HG03103 (cell line): ENCODE results near the gene PRDM16.

Experiments used
- ATAC-seq: cut with Tn5 transposase; IDR thresholded peaks from one replicate; pipeline ENCODE4 v1.9.1; 2021; ENCODE audit warnings: low read depth; ENCODE audit not compliant: unreplicated experiment

The PRDM16 gene

DNA sequence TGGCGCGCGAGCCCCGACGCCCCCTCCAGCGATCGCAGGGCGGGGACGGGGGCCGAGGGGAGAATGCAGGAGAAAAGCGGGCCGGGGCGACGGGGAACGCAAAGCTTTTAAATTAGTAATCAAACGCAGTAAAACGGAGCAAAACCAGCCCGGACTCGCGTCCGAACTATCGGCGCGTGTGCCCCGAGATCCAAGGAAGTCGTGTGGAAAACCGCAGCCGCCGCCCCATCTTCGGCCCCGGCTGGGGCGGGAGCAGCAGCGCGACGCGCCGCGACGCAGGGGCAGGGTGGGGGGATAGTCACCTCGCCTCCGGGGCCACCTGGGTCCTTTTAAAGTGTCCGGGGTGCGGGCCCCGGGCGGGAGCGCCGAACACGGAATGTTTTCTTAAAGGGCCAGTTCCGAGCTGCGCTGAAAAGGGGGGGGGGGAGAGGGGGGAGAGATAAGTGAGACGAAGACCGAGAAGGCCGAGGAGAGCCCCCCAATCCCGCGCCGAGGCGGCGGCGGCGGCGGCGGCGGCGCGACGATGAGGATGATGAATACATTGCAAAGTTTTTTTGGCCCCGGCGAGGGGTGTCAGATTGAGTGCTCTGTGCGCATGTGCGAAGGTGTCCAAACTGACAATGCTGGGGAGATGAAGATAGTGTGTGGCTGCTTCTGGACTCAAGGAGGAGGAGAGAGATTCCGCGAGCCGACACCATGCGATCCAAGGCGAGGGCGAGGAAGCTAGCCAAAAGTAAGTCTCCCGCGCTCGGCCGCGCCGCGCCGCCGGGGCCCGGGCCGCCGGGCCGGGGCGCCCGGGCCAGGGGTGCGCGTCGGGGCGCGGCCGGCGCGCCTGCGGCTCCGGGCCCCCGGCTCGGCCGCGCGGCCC is at the start of gene PRDM16:
TSS of gene PRDM16 (plus strand) at position 640 of the 868 bp plus-strand sequence. CDS start at position 697, 57 bp downstream.
- ATAC-seq = no peak

GRCh38 chr1:3019516-3020051 is 49.4 kb upstream of the PRDM16 start:
- no peak for ATAC-seq

GRCh38 chr1:3020263-3020909 is 48.6 kb upstream of the PRDM16 start:
- ATAC-seq = no peak

DNA sequence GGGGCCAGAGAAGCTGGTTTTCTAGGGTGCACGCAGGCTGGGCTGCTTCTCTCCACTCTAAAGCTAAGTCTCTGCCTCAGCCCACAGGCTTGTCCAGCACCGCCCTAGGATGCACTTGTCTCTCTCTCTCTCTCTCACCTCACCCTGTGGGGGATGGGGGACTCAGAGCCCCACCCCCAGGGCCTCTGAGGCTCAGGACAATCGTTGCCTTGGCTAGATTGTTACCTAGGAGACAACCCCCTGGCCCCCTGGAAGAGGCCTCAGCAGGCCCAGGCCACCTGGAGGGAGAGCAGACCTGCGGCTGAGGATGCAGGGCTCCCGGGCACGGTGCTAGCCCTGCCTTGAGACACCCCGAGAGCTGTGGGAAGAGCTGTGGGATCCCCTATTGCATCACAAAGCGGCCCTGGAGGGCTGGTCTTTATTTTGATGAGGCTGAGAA is 47.8 kb upstream of the PRDM16 start, which contains the start of gene ACTRT2:
TSS of gene ACTRT2 (plus strand) at position 235 of the 439 bp plus-strand sequence. CDS start 220 bp downstream, outside the sequence.
- no peak for ATAC-seq

DNA sequence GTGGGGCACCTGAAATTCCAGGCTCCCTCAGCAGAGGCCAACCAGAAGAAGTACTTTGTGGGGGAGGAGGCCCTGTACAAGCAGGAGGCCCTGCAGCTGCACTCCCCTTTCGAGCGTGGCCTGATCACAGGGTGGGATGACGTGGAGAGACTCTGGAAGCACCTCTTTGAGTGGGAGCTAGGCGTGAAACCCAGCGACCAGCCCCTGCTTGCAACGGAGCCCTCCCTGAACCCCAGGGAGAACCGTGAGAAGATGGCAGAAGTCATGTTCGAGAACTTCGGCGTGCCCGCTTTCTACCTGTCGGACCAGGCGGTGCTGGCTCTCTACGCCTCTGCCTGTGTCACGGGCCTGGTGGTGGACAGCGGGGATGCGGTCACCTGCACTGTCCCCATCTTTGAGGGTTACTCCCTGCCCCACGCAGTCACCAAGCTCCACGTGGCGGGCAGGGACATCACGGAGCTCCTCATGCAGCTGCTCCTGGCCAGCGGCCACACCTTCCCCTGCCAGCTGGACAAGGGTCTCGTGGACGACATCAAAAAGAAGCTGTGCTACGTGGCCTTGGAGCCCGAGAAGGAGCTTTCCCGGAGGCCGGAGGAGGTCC is 47.1 kb upstream of the PRDM16 start:
- no peak for ATAC-seq

GRCh38 chr1:3022511-3022973 is 46.5 kb upstream of the PRDM16 start:
- ATAC-seq = no peak

- ATAC-seq = no peak
Measured at GRCh38 chr1:3022976-3023375, 46.0 kb upstream of the PRDM16 start.

DNA sequence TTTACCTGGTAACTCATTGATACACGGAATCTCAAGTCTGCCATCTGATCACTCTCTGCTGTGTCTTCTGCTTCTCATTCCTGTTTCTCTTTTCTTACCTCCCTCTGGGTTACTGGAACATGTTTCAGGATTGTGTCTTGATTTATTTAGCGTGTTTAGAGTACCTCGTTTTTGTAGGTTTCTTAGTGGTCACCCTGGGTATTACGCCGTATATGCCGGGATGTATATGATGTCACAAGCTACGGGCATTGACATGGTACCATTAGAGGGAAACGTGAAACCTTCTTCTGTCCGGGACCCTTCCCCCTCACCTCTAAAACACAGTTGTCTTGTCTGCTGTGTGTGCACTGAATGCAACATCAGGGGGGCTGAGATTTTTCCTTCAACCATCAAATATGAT is 45.0 kb upstream of the PRDM16 start:
- no peak for ATAC-seq

- no peak for ATAC-seq
Measured at GRCh38 chr1:3024588-3024987, 44.4 kb upstream of the PRDM16 start.

DNA sequence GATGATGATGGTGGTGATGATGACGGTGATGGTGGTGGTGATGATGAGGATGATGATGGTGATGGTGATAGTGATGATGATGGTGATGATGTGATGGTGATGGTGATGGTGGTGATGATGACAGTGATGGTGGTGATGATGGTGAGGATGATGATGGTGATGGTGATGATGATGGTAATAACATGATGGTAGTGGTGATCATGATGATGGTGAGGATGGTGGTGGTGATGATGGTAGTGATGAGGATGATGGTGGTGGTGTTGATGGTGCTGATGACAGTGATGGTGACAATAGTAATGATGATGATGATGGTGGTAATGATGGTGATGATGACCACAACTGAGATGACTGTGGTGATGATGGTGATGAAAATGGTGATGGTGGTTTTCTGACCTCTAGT is 42.9 kb upstream of the PRDM16 start:
- no peak for ATAC-seq

- ATAC-seq = no peak
Measured at GRCh38 chr1:3026581-3027391, 42.2 kb upstream of the PRDM16 start.

GRCh38 chr1:3027611-3028371 is 41.2 kb upstream of the PRDM16 start:
- ATAC-seq = no peak

- ATAC-seq = no peak
Measured at GRCh38 chr1:3028531-3029282, 40.3 kb upstream of the PRDM16 start.

DNA sequence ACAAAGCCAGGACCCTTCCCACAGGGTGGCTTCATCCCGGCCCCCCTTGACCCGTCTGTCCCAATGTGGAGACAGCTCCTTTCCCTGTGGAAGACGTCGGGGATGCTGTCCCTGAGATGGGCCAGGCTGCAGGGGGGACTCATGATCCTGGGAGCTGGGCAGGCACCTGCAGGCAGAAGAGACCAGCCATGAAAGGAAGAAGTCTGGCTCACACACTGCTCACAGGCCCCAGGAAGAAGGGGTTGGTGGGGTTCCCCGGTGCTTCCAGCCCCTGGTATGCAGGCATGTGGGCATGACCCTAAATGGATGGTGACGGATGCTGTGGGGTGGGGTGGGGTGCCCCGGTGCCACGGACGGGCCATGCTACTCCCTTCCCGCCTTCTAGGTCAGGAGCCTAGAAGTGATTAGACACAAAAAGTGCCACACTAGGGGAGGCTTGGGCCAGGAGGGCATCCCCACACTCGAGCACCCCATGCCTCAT is 39.5 kb upstream of the PRDM16 start:
- ATAC-seq = no peak

DNA sequence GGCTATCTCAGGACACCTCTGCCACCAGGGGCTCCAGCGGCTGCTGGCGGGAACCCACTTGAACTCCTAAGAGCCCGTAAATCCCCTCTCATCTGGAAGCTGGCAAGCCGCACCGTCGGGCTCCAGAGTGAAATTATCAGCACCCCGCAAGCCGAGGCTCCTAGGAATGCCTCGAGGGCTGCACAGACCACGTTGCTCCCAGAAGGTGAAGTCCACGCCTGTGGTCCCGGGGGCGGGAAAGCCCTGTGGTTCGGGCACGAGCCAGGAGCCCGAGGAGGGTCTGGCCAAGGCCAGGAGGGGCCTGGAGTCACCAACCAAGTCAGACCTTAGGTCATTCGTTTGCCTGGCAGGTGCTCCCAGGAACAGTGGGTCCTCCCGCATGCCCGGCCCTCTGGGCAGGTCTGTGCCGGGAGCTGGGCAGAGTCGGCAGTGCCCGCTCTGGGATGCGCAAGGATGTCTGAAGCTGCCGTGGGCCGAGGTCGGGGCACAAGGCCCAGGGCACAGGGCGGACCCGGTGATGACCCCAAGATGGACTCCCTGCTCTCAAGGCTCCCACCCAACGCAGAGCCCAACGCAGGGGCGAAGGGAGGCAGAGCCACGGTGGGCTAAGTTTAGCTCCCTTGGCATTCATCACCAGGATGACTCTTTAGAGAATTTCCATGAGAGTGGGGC is 38.9 kb upstream of the PRDM16 start:
- no peak for ATAC-seq

DNA sequence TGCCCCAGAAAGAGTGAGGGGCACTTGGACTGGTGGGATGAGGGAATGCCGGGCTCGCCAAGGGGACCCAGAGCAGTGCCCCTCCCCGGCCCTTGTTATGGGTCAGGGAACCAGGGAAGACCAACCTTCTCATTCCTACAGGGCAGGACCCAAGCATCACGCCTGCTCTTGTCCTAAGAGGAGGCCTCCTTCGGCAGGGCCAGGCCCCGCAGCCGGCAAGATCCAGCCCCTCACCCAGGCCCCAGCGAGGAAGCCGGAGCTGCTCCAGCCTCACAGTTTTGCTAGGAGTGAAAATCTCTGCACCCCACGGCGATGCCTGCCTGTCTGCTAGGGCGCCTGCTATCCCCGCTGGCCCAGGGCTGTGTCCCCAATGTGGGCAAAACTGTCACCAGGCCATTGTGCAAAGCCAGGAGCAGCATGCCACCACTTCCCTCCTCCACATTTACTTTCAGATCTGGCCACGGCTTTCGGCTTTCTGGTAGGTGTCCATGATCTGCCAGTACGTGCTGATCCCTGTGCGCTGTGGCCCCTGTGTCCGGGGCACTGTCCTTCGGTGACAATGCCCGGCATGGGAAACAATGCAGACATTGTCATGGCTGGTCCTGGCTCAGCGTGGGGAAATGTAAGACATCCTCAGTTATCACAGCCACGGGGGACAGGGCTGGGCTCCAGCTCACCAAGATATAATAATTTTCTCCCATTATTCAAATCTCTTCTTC is 38.2 kb upstream of the PRDM16 start:
- ATAC-seq = no peak
